Gastrocnemius medialis (tissue), 4 donors: ENCODE data around the gene PRKAR2B. TPM values are rescaled to one million over a fixed set of nuclear protein-coding genes. Genes with fewer than 3 reads are reported as not detected.

Experiments
- ATAC-seq, 2 donors: fragments of 150-250 bp; one replicate each; pipeline ENCODE4 v1.9.1; 2016
- DNase-seq, 2 donors: peaks; one replicate each; pipeline ENCODE4 v3.0.0-alpha.2; 2019
- H3K27ac ChIP-seq, 4 donors: fragments of 200-600 bp; sonication (generic); 1 replicate in 1 of 4; 2 replicates in 3 of 4; pipeline ENCODE4 v1.5.1; 2016 to 2018; ENCODE audit warnings: mild to moderate bottlenecking in 2 of 4, moderate library complexity in 1 of 4
- H3K27me3 ChIP-seq, 3 donors: fragments of 200-600 bp; sonication (generic) in 2 of 3; 1 replicate in 1 of 3; 2 replicates in 2 of 3; pipeline versions ENCODE4 v1.5.1 to v1.6.0; 2016 to 2019; ENCODE audit warnings: mild to moderate bottlenecking in 1 of 3, moderate library complexity in 1 of 3
- H3K36me3 ChIP-seq, 2 donors: fragments of 200-600 bp; sonication (generic) in 1 of 2; one replicate each; pipeline ENCODE4 v1.5.1; 2017 to 2018
- H3K4me1 ChIP-seq, 2 donors: fragments of 200-600 bp; sonication (generic) in 1 of 2; one replicate each; pipeline ENCODE4 v1.5.1; 2016 to 2017; ENCODE audit warnings: mild to moderate bottlenecking in 2 of 2
- H3K4me3 ChIP-seq, 4 donors: fragments of 200-600 bp; sonication (generic) in 3 of 4; 1 replicate in 1 of 4; 2 replicates in 3 of 4; pipeline ENCODE4 v1.5.1; 2016 to 2019; ENCODE audit warnings: mild to moderate bottlenecking in 2 of 4
- H3K9me3 ChIP-seq, 3 donors: fragments of 200-600 bp; sonication (generic) in 2 of 3; 1 replicate in 1 of 3; 2 replicates in 2 of 3; pipeline ENCODE4 v1.5.1; 2016 to 2019
- CTCF ChIP-seq, 5 experiments: fragments of 450-650 bp in 3 of 5; fragments of 200-600 bp in 2 of 5; sonication (generic) in 2 of 5; IDR thresholded peaks in 4 of 5; conservative IDR thresholded peaks in 1 of 5; 1 replicate in 4 of 5; 2 replicates in 1 of 5; pipeline ENCODE4 v1.5.1; 2016 to 2019; ENCODE audit warnings: antibody characterized with exemption in 5 of 5, mild to moderate bottlenecking in 3 of 5, moderate library complexity in 3 of 5
- POLR2A ChIP-seq, 2 donors: fragments of 450-650 bp; IDR thresholded peaks; one replicate each; pipeline ENCODE4 v1.6.1; 2017; ENCODE audit warnings: antibody characterized with exemption in 2 of 2, mild to moderate bottlenecking in 2 of 2, moderate library complexity in 2 of 2
- in situ Hi-C, 4 donors: fragments of 200-750 bp; cut with MboI; loops; one replicate each; pipeline versions ENCODE4 v1.15.0 to v1.8.0; 2017; ENCODE audit warnings: low sequenced_read_pairs in 4 of 4
- intact Hi-C: fragments of 100-400 bp; cut with DNase I; formaldehyde crosslinking; loops from one replicate; pipeline ENCODE4 v1.15.1; 2023; ENCODE audit warnings: low total_unique reads
- total RNA-seq, 4 donors: library from RNA; depleted of rRNA; stranded (reverse); fragments of >200 nt; gene quantifications; one replicate each; pipeline versions ENCODE4 v1.1.0 to v1.2.3, GENCODE V29; 2016

Gene PRKAR2B
- total RNA-seq, 4 donors from 2014 or later: 0.85 to 6.0 (median 1.4) TPM

GRCh38 chr7:107104801-107105200, 60.3 kb downstream of the PRKAR2B start:
- H3K36me3 ChIP-seq: no peaks in the 10 kb centered on the region
- no peaks in the 10 kb centered on the region for H3K9me3 ChIP-seq
- intact Hi-C loops: no loop called here
- no peak overlapping the region for H3K27ac ChIP-seq
- TF ChIP-seq CTCF (IDR thresholded peaks at IDR 0.05 in 4 of 5, conservative IDR thresholded peaks at IDR 0.05 in 1 of 5): no peak
- no peak for TF ChIP-seq POLR2A (IDR thresholded peaks at IDR 0.05)
- H3K4me1 ChIP-seq: no peaks in the 10 kb centered on the region
- in situ Hi-C loops: no loop called here
- ATAC-seq (no peak), DNase-seq (no peak)
- H3K4me3 ChIP-seq: no peak overlapping the region
- H3K27me3 ChIP-seq: no peaks in the 10 kb centered on the region

GRCh38 chr7:107105591-107106245, 61.2 kb downstream of the PRKAR2B start:
- no peak for DNase-seq
- no peaks in the 10 kb centered on the region for H3K9me3 ChIP-seq
- H3K4me3 ChIP-seq: no peak overlapping the region
- H3K36me3 ChIP-seq: no peaks in the 10 kb centered on the region
- TF ChIP-seq CTCF (IDR thresholded peaks at IDR 0.05 in 4 of 5, conservative IDR thresholded peaks at IDR 0.05 in 1 of 5): no peak
- TF ChIP-seq POLR2A (IDR thresholded peaks at IDR 0.05): no peak
- H3K27me3 ChIP-seq: no peaks in the 10 kb centered on the region
- intact Hi-C loops (no loop called here), in situ Hi-C loops (no loop called here)
- ATAC-seq: no peak
- no peaks in the 10 kb centered on the region for H3K4me1 ChIP-seq
- no peak overlapping the region for H3K27ac ChIP-seq

- TF ChIP-seq CTCF (IDR thresholded peaks at IDR 0.05 in 4 of 5, conservative IDR thresholded peaks at IDR 0.05 in 1 of 5): no peak
- no peak for TF ChIP-seq POLR2A (IDR thresholded peaks at IDR 0.05)
- DNase-seq (no peak), ATAC-seq (no peak)
- Histone ChIP-seq H3K27me3 (no peaks in the 10 kb centered on the region), H3K27ac (no peak overlapping the region), H3K4me1 (no peaks in the 10 kb centered on the region), H3K4me3 (no peak overlapping the region), H3K36me3 (no peaks in the 10 kb centered on the region), H3K9me3 (no peaks in the 10 kb centered on the region)
- intact Hi-C loops (no loop called here), in situ Hi-C loops (no loop called here)
These were observed 64.4 kb downstream of the PRKAR2B start for GRCh38 chr7:107108793-107109371.

- Histone ChIP-seq H3K9me3 (no peaks in the 10 kb centered on the region), H3K27ac (no peak overlapping the region), H3K4me1 (no peaks in the 10 kb centered on the region), H3K36me3 (no peaks in the 10 kb centered on the region), H3K4me3 (no peak overlapping the region), H3K27me3 (no peaks in the 10 kb centered on the region)
- no peak for TF ChIP-seq CTCF (IDR thresholded peaks at IDR 0.05 in 4 of 5, conservative IDR thresholded peaks at IDR 0.05 in 1 of 5)
- TF ChIP-seq POLR2A (IDR thresholded peaks at IDR 0.05): no peak
- intact Hi-C loops (no loop called here), in situ Hi-C loops (no loop called here)
- ATAC-seq (no peak), DNase-seq (no peak)
These were observed 65.5 kb downstream of the PRKAR2B start for GRCh38 chr7:107109955-107110354.
